Measurements from ENCODE around the gene PIGL.

DNA sequence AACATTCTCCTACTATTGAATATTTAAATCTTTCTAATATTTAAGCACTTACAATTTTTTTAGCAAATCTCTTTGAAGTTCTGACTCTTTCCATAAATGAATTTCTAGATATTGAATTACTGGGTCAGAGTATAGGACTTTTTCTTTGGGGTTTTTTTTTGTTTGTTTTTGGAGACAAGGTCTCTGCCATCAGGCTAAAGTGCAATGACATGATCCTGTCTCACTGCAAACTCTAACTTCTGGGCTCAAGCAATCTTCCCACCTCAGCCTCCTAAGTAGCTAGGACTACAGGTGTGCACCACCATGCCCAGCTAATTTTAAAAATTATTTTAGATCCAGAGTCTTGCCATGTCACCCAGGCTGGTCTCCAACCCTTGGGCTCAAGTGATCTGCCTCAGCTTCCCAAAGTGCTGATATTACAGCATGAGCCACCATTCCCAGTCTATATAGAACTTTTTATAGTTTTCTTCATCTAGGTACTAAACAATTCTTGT is 24.9 kb downstream of the PIGL start:
- TF ChIP-seq, protein P1, sequence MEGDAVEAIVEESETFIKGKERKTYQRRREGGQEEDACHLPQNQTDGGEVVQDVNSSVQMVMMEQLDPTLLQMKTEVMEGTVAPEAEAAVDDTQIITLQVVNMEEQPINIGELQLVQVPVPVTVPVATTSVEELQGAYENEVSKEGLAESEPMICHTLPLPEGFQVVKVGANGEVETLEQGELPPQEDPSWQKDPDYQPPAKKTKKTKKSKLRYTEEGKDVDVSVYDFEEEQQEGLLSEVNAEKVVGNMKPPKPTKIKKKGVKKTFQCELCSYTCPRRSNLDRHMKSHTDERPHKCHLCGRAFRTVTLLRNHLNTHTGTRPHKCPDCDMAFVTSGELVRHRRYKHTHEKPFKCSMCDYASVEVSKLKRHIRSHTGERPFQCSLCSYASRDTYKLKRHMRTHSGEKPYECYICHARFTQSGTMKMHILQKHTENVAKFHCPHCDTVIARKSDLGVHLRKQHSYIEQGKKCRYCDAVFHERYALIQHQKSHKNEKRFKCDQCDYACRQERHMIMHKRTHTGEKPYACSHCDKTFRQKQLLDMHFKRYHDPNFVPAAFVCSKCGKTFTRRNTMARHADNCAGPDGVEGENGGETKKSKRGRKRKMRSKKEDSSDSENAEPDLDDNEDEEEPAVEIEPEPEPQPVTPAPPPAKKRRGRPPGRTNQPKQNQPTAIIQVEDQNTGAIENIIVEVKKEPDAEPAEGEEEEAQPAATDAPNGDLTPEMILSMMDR (IDR thresholded peaks at IDR 0.05): no peak
- no peak for TF ChIP-seq EP300 (IDR thresholded peaks at IDR 0.05)
- no peak for TF ChIP-seq POLR2A (IDR thresholded peaks at IDR 0.05)

Measured in tibial nerve (tissue), 4 donors.